ENCODE data around the gene LKAAEAR1. TPM values are rescaled to one million over a fixed set of nuclear protein-coding genes. Genes with fewer than 3 reads are reported as not detected.

The LKAAEAR1 gene
- total RNA-seq, 5 donors from 2014 or later (not counting 1 experiment from before 2014, with no cell fraction given), result 0.30 to 0.86 (median 0.35) TPM; not detected in 2

DNA sequence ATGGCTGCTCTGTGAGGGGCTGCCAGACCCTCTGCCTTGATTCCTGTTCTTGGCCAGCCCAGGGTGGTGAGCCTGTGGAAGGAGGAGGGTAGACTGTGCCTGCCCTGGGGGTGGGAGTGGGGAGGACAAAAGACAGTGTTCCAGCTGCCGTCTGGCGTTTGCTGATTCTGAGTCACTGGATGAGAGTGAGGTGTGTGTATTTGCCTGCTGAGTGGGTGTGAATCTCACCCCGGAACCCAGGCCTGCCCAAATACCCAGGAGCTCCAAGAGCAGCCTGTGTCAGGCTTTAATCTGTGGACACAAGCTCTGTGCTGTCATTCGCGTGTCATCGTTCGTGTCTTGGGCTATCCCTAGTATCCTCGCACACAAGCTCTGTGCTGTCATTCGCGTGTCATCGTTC, 2.6 kb upstream of the LKAAEAR1 start:
- Histone ChIP-seq H3K27ac (ENCODE audit: low read length) (no peak overlapping the region), H3K4me3 (ENCODE audit: control insufficient read depth in 1 of 2, extremely low read depth in 1 of 2, low read length in 1 of 2) (no peak overlapping the region), H3K4me1 (ENCODE audit: control insufficient read depth in 1 of 2, extremely low read depth in 1 of 2, insufficient read depth in 2 of 2, low read length in 2 of 2) (peaks cover 12 to 25% of the 10 kb centered on the region in 2 experiments), H3K9me3 (no peaks in the 10 kb centered on the region), H3K36me3 (ENCODE audit: control insufficient read depth in 2 of 2, extremely low read depth in 1 of 2, insufficient read depth in 1 of 2, low read length in 1 of 2) (no peaks in the 10 kb centered on the region), H3K27me3 (replicated peaks in 1 of 2; ENCODE audit: control insufficient read depth in 2 of 2, extremely low read depth in 1 of 2, insufficient read depth in 2 of 2, low read length in 1 of 2) (peaks cover 0 to 41% of the 10 kb centered on the region in 2 experiments)
- DNase-seq (no peak), ATAC-seq (replicated peaks in 1 of 4) (no peak)
- peaks cover 16 to 22% (median 20%) of the 10 kb centered on the region in 3 donors for H3K4me1 Mint-ChIP-seq
- H3K27ac Mint-ChIP-seq, result no peak overlapping the region
- ChIA-PET CTCF (no interaction called here), POLR2A (no interaction called here)
- H3K27me3 Mint-ChIP-seq, result peaks cover 0 to 8% of the 10 kb centered on the region in 2 donors
- no peak overlapping the region for H3K4me3 Mint-ChIP-seq
- H3K9me3 Mint-ChIP-seq, result peaks cover 0 to 2% (median 0%) of the 10 kb centered on the region in 3 donors
- WGBS (ENCODE audit: insufficient coverage), result 79% methylated on average over 3 of the region's 11 CpGs
- H3K36me3 Mint-ChIP-seq, result no peaks in the 10 kb centered on the region

DNA sequence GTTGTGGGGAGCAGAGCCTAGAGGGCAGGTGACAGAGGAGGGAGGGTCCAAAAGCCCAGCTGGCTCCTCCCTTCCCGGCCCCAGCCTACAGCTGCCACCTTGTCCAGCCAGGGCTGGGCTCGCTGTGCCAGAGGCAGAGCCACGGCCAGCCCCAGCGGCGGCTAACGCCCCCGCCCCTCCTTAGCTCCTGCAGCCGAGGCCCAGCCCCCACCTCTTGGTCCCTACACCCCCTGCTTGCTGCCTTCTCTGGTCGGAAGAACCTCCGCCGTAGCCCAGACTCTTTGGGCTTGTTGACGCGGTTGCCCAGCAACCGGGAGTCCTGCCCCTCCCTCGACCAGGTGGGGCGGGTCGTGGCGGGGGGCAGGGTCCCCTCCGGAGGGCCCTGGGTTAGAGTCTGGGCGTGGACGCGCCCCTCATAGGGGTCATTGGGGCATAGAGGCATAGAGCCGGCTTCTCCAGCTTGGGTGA, 521 bp upstream of the LKAAEAR1 start:
- ChIA-PET CTCF (interaction anchor here in 1 of 2 donors (1.6 kb wide), 1 partner anchor 46 kb away, joined by 3 read pairs; no protein-coding TSS in a partner anchor), POLR2A (no interaction called here)
- Mint-ChIP-seq H3K27me3 (peaks cover 0 to 8% of the 10 kb centered on the region in 2 donors), H3K36me3 (no peaks in the 10 kb centered on the region), H3K27ac (no peak overlapping the region), H3K4me3 (peak overlapping the region; percentile 78 to 88 (median 84)), H3K9me3 (peaks cover 0 to 2% (median 0%) of the 10 kb centered on the region in 3 donors), H3K4me1 (peaks cover 27 to 39% (median 31%) of the 10 kb centered on the region in 3 donors)
- Histone ChIP-seq H3K4me3 (ENCODE audit: control insufficient read depth in 1 of 2, extremely low read depth in 1 of 2, low read length in 1 of 2) (peak overlapping the region in 1 of 2 donors; percentile 71), H3K27ac (ENCODE audit: low read length) (no peak overlapping the region), H3K4me1 (ENCODE audit: control insufficient read depth in 1 of 2, extremely low read depth in 1 of 2, insufficient read depth in 2 of 2, low read length in 2 of 2) (peaks cover 20 to 44% of the 10 kb centered on the region in 2 experiments), H3K36me3 (ENCODE audit: control insufficient read depth in 2 of 2, extremely low read depth in 1 of 2, insufficient read depth in 1 of 2, low read length in 1 of 2) (no peaks in the 10 kb centered on the region), H3K27me3 (replicated peaks in 1 of 2; ENCODE audit: control insufficient read depth in 2 of 2, extremely low read depth in 1 of 2, insufficient read depth in 2 of 2, low read length in 1 of 2) (peaks cover 0 to 32% of the 10 kb centered on the region in 2 experiments), H3K9me3 (no peaks in the 10 kb centered on the region)
- ATAC-seq (replicated peaks in 1 of 4) (no peak), DNase-seq (no peak)
- WGBS (ENCODE audit: insufficient coverage), result 7% methylated on average over 7 of the region's 23 CpGs

DNA sequence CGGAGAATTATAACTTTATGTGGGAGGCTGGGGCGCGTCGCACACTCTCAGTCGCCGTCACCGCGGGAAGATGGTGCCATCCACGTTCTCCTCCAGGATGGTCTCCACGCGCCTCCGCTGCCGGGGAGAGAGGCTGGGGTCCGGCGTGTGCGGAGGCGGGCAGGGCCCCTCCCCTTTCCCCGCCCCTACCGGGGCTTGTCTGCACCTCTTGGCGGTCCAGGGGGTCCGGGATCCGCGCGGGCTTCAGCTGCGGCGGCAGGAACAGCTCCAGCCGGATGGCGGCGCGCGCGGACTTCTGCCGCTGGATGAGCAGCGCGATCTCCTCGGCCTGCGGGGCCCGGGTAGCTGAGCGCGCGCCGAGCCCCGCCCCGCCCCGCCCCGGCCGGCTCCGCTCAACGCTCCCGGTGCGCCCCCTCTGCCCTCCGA, 807 bp downstream of the LKAAEAR1 start:
- Histone ChIP-seq H3K4me3 (ENCODE audit: control insufficient read depth in 1 of 2, extremely low read depth in 1 of 2, low read length in 1 of 2) (peak overlapping the region; percentile 35 to 68), H3K9me3 (no peaks in the 10 kb centered on the region), H3K4me1 (ENCODE audit: control insufficient read depth in 1 of 2, extremely low read depth in 1 of 2, insufficient read depth in 2 of 2, low read length in 2 of 2) (peaks cover 20 to 53% of the 10 kb centered on the region in 2 experiments), H3K36me3 (ENCODE audit: control insufficient read depth in 2 of 2, extremely low read depth in 1 of 2, insufficient read depth in 1 of 2, low read length in 1 of 2) (no peaks in the 10 kb centered on the region), H3K27ac (ENCODE audit: low read length) (no peak overlapping the region), H3K27me3 (replicated peaks in 1 of 2; ENCODE audit: control insufficient read depth in 2 of 2, extremely low read depth in 1 of 2, insufficient read depth in 2 of 2, low read length in 1 of 2) (peaks cover 0 to 23% of the 10 kb centered on the region in 2 experiments)
- Mint-ChIP-seq H3K27ac (peak overlapping the region in 1 of 2 donors; percentile 23), H3K4me3 (peak overlapping the region; percentile 65 to 79 (median 70)), H3K36me3 (no peaks in the 10 kb centered on the region), H3K9me3 (peaks cover 0 to 2% (median 0%) of the 10 kb centered on the region in 3 donors), H3K4me1 (peaks cover 31 to 39% (median 34%) of the 10 kb centered on the region in 3 donors), H3K27me3 (peaks cover 0 to 8% of the 10 kb centered on the region in 2 donors)
- ChIA-PET POLR2A (no interaction called here), CTCF (interaction anchor here in 1 of 2 donors (0.5 to 1.6 kb wide), 4 partner anchors 44 to 1961 kb away, joined by 3 to 5 read pairs (median 3); partner anchors contain the start of genes LIME1 and LSM14B)
- DNase-seq, result peak in 34 of 35 experiments; percentile 27 to 81 (median 50)
- peak; percentile 46 to 62 (median 60) for ATAC-seq (replicated peaks in 1 of 4)
- 0% methylated on average over 47 of the region's 52 CpGs for WGBS (ENCODE audit: insufficient coverage)

DNA sequence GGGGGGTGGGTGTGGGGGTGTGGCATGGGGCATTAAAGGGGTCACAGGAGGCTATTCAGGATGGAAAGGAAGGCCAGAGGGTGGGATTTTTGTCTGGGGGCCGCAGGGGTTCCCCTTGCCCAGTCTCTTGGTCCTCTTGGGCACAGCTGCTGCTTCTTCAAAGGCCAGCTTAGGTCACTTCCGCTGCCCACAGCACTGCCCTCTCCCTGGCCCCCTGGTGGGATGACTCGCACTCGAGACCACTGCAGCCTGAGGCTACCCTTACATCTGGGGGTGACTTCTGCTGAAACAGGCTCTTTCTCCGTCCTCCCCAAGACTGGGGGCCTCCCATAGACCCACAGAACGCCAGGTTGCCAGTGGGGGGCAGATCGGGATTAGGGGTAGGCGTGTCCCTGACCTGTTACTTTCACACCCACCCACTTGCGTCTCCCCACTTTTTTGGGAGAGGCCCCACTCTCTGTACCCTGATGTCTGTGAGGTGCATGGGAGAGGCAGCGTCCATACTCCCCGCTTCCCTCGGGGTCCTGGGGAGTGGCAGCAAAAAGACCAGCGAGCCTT, 1.3 kb downstream of the LKAAEAR1 start:
- no peak overlapping the region for H3K27ac ChIP-seq (ENCODE audit: low read length)
- peaks cover 20 to 58% of the 10 kb centered on the region in 2 experiments for H3K4me1 ChIP-seq (ENCODE audit: control insufficient read depth in 1 of 2, extremely low read depth in 1 of 2, insufficient read depth in 2 of 2, low read length in 2 of 2)
- H3K36me3 Mint-ChIP-seq, result no peaks in the 10 kb centered on the region
- H3K27me3 ChIP-seq (replicated peaks in 1 of 2; ENCODE audit: control insufficient read depth in 2 of 2, extremely low read depth in 1 of 2, insufficient read depth in 2 of 2, low read length in 1 of 2), result peaks cover 0 to 23% of the 10 kb centered on the region in 2 experiments
- peak overlapping the region; percentile 65 to 79 (median 70) for H3K4me3 Mint-ChIP-seq
- H3K27me3 Mint-ChIP-seq, result peaks cover 0 to 6% of the 10 kb centered on the region in 2 donors
- no peaks in the 10 kb centered on the region for H3K9me3 ChIP-seq
- peaks cover 0 to 2% (median 0%) of the 10 kb centered on the region in 3 donors for H3K9me3 Mint-ChIP-seq
- peak overlapping the region in 1 of 2 donors; percentile 23 for H3K27ac Mint-ChIP-seq
- CTCF ChIA-PET, result interaction anchor here (0.5 to 1.6 kb wide), 5 partner anchors 44 to 1961 kb away, joined by 3 to 5 read pairs (median 3); partner anchors contain the start of genes LIME1 (in 1 of the 2) and LSM14B (in 1 of the 2)
- 40% methylated on average over 2 of the region's 13 CpGs for WGBS (ENCODE audit: insufficient coverage)
- POLR2A ChIA-PET, result no interaction called here
- H3K36me3 ChIP-seq (ENCODE audit: control insufficient read depth in 2 of 2, extremely low read depth in 1 of 2, insufficient read depth in 1 of 2, low read length in 1 of 2), result no peaks in the 10 kb centered on the region
- H3K4me3 ChIP-seq (ENCODE audit: control insufficient read depth in 1 of 2, extremely low read depth in 1 of 2, low read length in 1 of 2), result peak overlapping the region; percentile 35 to 68
- DNase-seq, result no peak
- H3K4me1 Mint-ChIP-seq, result peaks cover 32 to 39% (median 36%) of the 10 kb centered on the region in 3 donors
- ATAC-seq (replicated peaks in 1 of 4), result no peak

DNA sequence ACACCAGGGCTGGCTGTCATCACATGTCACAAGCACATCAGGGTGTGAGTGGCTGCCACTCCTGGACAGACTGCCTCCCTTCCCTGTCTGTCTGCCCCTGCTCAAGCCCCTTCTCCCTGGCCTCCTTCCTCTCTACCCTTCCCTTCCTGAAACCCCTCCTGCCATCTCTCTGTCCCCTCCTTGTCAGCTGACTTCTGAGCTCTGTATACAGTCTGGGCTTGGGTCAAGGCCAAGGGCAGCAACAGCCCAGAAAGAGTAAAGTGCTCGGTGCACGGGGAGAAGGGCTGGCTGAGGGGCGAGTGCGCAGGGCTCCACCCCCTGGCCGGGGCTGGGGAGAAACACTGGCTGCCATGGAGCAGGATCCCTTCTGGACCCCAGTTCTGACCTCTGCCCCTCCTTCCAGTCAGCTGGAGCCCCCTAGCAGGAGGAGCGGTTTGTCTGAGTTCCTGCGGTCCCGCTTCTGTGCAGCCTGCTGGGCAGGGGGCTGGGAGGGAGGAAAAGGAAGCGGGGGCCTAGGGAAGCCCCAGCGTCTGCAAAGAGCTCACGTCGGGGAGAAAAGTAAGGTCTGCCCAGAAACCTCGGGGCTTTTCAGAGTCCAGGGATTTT, 2.0 kb downstream of the LKAAEAR1 start:
- Mint-ChIP-seq H3K9me3 (no peaks in the 10 kb centered on the region), H3K36me3 (no peaks in the 10 kb centered on the region), H3K27me3 (peaks cover 0 to 6% of the 10 kb centered on the region in 2 donors), H3K4me3 (peak overlapping the region; percentile 39 to 79 (median 49)), H3K4me1 (peaks cover 38 to 44% (median 41%) of the 10 kb centered on the region in 3 donors), H3K27ac (peak overlapping the region; percentile 19 to 86)
- ATAC-seq (replicated peaks in 1 of 4) (no peak), DNase-seq (peak in 1 of 35 experiments; percentile 30)
- Histone ChIP-seq H3K9me3 (no peaks in the 10 kb centered on the region), H3K27me3 (replicated peaks in 1 of 2; ENCODE audit: control insufficient read depth in 2 of 2, extremely low read depth in 1 of 2, insufficient read depth in 2 of 2, low read length in 1 of 2) (peaks cover 0 to 23% of the 10 kb centered on the region in 2 experiments), H3K4me3 (ENCODE audit: control insufficient read depth in 1 of 2, extremely low read depth in 1 of 2, low read length in 1 of 2) (no peak overlapping the region), H3K4me1 (ENCODE audit: control insufficient read depth in 1 of 2, extremely low read depth in 1 of 2, insufficient read depth in 2 of 2, low read length in 2 of 2) (peaks cover 22 to 65% of the 10 kb centered on the region in 2 experiments), H3K27ac (ENCODE audit: low read length) (no peak overlapping the region), H3K36me3 (ENCODE audit: control insufficient read depth in 2 of 2, extremely low read depth in 1 of 2, insufficient read depth in 1 of 2, low read length in 1 of 2) (no peaks in the 10 kb centered on the region)
- WGBS (ENCODE audit: insufficient coverage), result 23% methylated on average over 12 of the region's 13 CpGs
- CTCF ChIA-PET, result interaction anchor here (0.6 to 1.6 kb wide), 4 partner anchors 37 to 663 kb away, joined by 3 to 5 read pairs (median 3); partner anchors contain the start of gene LIME1 (in 1 of the 2)
- POLR2A ChIA-PET, result no interaction called here

DNA sequence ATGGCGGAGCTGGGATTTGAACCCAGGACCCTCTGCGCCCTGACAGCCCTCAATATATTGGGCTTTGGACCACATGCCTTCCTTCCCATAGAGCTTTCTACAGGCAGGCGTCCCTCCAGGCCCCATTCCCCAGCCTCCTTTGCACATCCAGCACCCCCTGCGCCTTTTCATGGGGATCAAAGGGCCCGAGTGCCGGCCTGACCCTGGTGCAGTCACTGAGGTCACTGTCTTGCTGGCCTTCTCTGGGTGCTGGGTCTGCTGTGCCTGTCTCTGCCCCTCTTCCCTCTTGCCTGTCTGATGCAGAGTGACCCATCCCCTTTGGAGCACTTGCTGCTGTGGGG, 2.6 kb downstream of the LKAAEAR1 start:
- Mint-ChIP-seq H3K9me3 (no peaks in the 10 kb centered on the region), H3K4me3 (peak overlapping the region; percentile 29 to 79 (median 41)), H3K4me1 (peaks cover 42 to 46% (median 44%) of the 10 kb centered on the region in 3 donors), H3K27ac (peak overlapping the region; percentile 19 to 86), H3K36me3 (no peaks in the 10 kb centered on the region), H3K27me3 (peaks cover 0 to 6% of the 10 kb centered on the region in 2 donors)
- Histone ChIP-seq H3K9me3 (no peaks in the 10 kb centered on the region), H3K27me3 (replicated peaks in 1 of 2; ENCODE audit: control insufficient read depth in 2 of 2, extremely low read depth in 1 of 2, insufficient read depth in 2 of 2, low read length in 1 of 2) (peaks cover 0 to 23% of the 10 kb centered on the region in 2 experiments), H3K36me3 (ENCODE audit: control insufficient read depth in 2 of 2, extremely low read depth in 1 of 2, insufficient read depth in 1 of 2, low read length in 1 of 2) (peaks cover 0 to 1% of the 10 kb centered on the region in 2 donors), H3K4me3 (ENCODE audit: control insufficient read depth in 1 of 2, extremely low read depth in 1 of 2, low read length in 1 of 2) (no peak overlapping the region), H3K4me1 (ENCODE audit: control insufficient read depth in 1 of 2, extremely low read depth in 1 of 2, insufficient read depth in 2 of 2, low read length in 2 of 2) (peaks cover 26 to 71% of the 10 kb centered on the region in 2 experiments), H3K27ac (ENCODE audit: low read length) (no peak overlapping the region)
- ChIA-PET POLR2A (no interaction called here), CTCF (no interaction called here)
- no peak for DNase-seq
- 97% methylated on average over 4 of the region's 6 CpGs for WGBS (ENCODE audit: insufficient coverage)
- ATAC-seq (replicated peaks in 1 of 4), result no peak
